ENCODE measurements around the gene ALDH1A1.

GRCh38 chr9:72990397-72991182 lies 37.7 kb upstream of the ALDH1A1 start:
- no peak for TF ChIP-seq CTCF (IDR thresholded peaks at IDR 0.05)
- no peak for TF ChIP-seq POLR2A (IDR thresholded peaks at IDR 0.05)
